Jurkat, Clone E6-1 (cell line): Measurements from ENCODE around the gene MRPL3.

Experiments
- DNase-seq: peaks from one replicate; pipeline ENCODE4 v3.0.0-alpha.2; 2011; ENCODE audit warnings: low read depth, low spot score
- H3K4me3 ChIP-seq: 2 replicates; pipeline ENCODE4 v1.5.1; 2011; ENCODE audit warnings: mild to moderate bottlenecking, low read length, control low read depth, moderate library complexity

MRPL3 gene

GRCh38 chr3:131432441-131432840 is 70.3 kb downstream of the MRPL3 start:
- DNase-seq = no peak

GRCh38 chr3:131431754-131432153 is 71.0 kb downstream of the MRPL3 start:
- no peak for DNase-seq
- no peak overlapping the region for H3K4me3 ChIP-seq

More at GRCh38 chr3:131432441-131432840, 70.3 kb downstream of the MRPL3 start:
- H3K4me3 ChIP-seq = no peak overlapping the region

GRCh38 chr3:131427226-131427625 is 75.5 kb downstream of the MRPL3 start:
- peak; percentile 36 for DNase-seq
- H3K4me3 ChIP-seq = no peak overlapping the region

- no peak overlapping the region for H3K4me3 ChIP-seq
- DNase-seq = no peak
These were observed 80.7 kb downstream of the MRPL3 start for GRCh38 chr3:131421957-131422498.

DNA sequence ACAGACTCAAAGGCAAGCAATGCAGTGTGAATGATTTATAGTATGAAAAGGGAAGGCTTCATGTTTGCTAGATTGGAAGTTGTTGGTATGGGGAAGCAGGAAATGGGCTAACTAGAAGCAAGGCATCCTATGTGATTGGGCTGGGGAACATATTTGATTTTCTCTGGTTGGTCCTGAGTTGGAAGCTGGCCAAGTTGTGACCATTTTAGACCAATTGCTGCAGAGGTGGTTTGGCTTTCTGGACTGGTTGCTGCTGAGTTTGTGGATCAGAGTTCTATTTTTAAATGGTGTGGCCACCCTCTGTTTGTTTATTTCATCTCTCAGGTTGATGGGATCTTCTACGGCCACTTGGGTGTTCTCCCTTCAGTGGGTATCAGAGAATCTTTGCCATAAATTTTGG is 81.5 kb downstream of the MRPL3 start:
- no peak for DNase-seq

DNA sequence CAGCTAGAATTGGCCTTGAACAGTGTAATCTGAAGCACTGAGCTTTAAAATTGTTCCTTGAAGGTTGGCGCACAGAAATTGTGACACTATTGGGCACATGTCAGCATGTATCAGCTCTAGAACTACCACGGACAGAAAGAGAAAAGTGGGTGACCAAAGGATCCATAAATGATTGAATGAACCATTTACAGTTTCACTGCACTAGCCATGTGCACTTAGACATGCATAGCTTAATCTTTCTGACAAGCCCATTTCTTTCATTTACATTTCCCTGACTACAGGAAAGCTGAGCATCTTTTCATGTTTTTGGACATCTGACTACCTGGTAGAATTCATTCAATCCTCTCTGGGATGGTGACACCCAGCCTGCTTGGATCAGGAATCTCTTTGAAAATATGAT is 85.0 kb downstream of the MRPL3 start:
- no peak overlapping the region for H3K4me3 ChIP-seq
- no peak for DNase-seq

More for the DNA sequence above, 81.5 kb downstream of the MRPL3 start:
- no peak overlapping the region for H3K4me3 ChIP-seq
